Measurements from ENCODE around the gene PLD6.
"Not testable (repeated sequence)": the region's sequence is repeated elsewhere in the genome, so short reads cannot be mapped to it uniquely, and the experiment has no call there.

Gene PLD6

DNA sequence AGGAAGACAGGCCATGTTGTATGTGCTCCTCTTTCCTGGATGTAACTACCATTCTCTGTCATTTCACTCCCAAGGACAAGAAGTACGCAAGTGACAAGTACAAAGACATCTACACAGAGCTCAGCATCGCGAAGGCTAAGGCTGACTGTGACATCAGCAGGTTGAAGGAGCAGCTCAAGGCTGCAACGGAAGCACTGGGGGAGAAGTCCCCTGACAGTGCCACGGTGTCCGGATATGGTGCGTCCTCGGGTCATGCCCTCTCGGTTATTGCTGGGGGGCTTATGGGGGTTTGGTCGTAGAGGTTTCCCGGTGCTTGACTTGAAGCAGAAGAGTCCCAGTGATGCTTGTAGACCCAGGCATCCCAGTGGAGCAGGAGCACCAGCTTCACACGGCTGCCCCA lies 29.0 kb downstream of the PLD6 start:
- DNase-seq (ENCODE audit: low read depth in 2 of 2), result no peak

DNA sequence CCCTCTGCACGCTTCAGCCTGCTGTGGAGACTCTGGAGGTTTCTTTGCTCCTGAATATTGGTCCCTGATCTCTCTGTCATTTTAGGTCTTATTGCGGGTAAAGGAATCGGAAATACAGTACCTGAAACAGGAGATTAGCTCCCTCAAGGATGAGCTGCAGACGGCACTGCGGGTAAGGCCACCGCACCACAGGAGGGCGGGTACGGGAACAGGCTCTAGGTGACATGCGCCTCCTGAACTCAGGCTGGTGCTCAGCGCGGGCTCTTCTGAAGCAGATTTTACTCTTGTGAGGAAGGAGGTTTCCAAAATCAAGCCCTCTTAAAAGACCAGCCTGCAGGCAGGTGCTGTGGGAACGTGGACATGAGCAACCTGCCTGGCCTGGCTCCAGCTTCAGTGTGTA lies 29.8 kb downstream of the PLD6 start:
- no peak for DNase-seq (ENCODE audit: low read depth in 2 of 2)

DNA sequence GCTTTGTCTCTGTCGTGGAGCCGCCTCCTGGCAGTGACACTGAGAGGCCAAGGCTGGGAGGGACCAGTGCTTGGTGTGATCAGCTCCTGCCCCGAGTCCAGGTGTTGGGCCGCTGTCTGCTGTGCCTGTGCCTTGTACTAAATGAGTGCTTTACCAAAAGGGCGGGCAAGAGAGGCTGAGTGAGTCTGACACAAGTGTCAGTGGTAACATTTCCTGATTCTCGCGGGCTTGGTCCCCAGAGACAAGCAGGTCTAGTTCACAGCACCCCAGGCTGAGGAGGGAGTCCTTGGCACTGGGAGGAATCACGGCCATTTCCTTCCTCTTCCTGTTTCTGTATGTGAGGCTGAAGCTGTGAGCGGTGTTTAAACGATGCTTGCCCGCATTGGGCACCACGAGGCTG lies 30.2 kb downstream of the PLD6 start:
- no peak for DNase-seq (ENCODE audit: low read depth in 2 of 2)

DNA sequence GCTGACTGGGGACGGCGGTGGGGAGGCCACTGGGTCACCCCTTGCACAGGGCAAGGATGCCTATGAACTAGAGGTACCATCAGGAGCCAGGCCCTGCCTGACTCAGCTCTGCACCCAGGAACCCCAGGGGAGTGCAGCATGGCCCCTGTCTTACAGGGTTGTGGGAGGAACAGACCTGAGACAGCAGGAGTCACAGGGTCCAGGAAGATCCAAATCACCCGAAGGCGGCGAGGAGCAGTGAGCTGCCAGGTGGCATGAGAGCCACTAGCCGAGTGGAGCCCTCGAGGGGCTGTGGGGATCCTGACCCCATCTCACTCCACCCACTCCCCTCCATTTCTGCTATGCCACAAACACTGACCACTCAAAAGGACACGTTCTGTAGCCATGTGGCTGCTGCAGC lies 30.8 kb downstream of the PLD6 start:
- no peak for DNase-seq (ENCODE audit: low read depth in 2 of 2)

DNA sequence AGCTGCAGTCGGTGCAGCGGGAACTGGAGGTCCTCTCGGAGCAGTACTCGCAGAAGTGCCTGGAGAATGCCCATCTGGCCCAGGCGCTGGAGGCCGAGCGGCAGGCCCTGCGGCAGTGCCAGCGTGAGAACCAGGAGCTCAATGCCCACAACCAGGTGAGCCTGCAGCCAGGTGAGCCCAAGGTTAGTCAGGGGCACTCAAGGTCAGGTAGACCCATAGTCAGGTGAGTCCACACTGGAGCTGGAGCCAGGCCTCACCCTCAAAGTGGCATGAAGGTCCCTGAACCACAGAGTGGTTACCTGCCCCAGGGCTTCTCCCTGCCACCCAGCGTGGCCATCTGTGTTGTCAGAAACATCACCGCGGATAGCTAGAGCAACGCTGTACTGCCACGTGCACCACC lies 32.2 kb downstream of the PLD6 start:
- no peak for DNase-seq (ENCODE audit: low read depth in 2 of 2)

DNA sequence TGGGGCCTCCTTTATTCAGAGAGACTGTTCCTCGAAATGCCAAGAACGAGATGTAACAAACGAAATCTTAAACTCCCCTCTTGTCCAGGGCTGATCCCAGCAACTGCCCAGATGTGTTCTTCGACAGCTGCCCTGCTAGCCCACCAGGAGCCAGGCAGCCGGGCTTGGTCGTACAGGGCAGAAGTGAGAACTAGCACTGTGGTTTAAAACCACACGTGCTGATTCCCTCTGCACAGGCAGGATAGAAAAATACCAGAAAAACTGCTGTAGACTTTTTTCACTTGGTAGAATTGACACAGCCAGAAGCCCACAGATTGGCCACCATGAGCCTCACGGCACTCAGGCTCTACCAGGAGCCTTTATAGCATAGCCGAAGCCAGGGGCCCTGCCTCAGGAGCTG lies 33.1 kb downstream of the PLD6 start:
- no peak for DNase-seq (ENCODE audit: low read depth in 2 of 2)

DNA sequence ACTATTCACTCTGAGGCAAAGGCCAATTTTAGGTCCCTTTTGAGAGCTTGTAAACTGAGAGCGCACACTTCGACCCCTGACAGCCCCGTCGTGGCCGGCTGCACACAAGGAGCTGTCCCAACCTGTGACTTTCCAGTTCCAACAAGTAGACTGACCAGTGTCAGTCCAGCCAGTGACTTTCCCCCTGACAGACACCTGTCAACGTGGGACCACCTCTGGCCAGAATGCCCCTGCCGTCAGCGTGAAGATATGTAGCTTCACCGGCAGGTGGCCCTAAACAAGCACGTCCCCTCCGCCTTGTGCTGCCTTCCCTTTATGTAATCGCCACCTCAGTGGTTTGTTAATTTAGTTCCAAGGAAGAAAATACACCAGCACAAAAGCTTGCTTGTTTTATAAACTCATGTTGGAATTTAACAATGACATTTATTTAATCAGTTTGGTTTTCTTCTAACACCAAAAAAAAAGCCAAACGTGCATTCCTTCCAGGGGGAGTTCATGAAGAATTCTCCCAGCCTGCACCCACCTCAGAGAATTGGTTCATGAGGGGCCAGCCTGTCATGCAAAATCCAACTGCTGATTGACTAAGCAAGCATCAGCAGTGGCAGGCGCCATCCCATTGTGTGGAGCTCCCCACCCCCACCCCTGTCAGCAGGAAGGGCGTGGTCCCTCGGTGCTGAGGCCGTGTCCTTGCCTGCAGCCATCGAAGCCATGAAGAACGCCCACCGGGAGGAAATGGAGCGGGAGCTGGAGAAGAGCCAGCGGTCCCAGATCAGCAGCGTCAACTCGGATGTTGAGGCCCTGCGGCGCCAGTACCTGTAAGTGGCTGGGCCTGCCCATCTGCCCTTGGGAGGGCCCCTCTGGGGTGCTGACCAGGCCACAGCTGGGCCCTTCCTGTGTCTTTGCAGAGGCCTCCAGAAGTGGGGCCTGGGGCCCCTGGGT lies 33.9 kb downstream of the PLD6 start:
- no peak for DNase-seq (ENCODE audit: low read depth in 2 of 2)

DNA sequence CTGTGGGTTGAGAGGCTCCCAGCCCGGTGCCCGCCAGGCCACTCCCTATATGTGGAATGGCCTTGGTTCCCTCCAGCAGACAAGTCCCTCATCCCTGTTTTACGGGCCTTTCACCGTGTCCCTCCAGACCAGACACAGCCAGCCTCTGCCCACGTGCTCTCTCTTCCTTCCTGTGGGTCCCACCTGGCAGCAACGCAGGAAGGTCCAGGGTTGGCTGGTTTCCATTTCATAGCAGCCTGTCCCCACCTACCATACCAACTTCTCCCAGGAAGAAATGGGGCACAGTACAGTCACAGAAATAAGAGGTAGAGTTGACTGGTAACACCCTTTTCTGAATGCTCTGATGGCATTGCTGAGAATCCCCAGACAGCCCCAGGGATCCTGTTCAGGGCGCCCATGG lies 34.9 kb downstream of the PLD6 start:
- no peak for DNase-seq (ENCODE audit: low read depth in 2 of 2)

DNA sequence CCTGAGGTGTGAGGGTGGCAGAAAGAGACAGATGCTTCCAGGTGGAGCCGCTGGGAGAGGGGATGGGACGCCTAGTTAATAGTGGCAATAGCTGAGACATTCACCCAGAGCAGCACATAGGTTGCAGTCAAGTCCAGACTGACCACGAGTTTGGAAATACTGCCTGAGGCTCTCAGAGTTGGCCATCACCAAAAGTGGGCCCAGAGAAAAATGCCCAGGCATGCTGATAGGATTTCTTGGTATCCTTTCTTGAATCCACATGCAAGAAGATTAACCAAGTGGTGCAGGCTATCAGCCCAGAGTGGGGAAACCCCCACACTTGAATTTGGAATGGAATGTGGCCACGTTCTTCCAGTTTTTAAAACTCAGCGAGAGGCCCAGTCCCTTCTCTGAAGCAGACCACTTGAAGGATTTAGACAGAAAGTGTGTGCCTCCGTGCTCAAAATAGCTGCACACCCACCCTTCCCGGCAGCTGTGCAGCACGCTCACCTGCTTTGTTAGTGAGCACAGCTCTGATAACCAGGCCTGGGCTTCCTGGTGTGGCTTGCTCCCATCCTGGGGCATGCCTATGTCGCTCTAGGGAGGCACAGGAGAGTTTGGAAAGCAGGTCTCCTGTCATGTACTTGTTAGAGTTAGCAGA lies 35.7 kb downstream of the PLD6 start:
- DNase-seq (ENCODE audit: low read depth in 2 of 2), result no peak

DNA sequence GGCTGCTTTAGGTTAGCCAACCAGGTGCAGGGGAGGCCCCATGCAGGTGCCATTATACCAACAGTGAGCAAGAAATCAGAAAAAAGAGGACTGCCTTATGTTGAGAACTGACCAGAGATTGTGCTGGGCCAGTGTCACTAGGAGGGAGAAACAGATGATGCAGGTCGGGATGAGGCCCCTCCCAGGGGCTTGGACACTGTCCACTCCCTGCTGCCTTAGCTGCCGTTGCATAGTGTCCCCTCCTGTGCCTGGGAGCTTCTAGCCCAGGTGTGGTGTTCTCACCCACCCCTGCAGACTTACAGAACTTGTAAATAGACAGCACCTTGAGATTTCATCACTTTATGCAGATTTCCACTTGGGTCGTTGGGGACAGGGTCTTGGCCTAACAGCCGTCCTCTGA lies 36.7 kb downstream of the PLD6 start:
- no peak for DNase-seq (ENCODE audit: low read depth in 2 of 2)

DNA sequence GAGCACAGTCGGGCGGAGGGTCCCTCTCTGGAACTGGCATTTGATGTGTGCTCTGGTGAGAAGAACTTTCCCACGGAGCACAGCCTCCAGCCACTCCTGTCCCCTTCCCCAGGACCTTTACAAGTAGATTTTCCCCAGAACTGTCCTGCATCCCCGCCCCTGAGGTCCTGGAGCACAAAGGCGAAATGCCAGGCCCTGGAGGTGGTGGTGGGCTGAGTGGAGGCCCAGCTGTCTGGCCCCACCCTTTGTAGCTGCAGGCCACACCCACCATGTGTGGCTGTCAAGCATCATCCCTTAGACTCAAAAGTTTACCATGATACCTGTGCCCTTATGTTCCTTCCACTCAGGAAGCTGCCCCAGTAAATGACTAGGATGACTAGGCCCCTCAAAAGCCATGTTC lies 37.7 kb downstream of the PLD6 start:
- no peak for DNase-seq (ENCODE audit: low read depth in 2 of 2)

DNA sequence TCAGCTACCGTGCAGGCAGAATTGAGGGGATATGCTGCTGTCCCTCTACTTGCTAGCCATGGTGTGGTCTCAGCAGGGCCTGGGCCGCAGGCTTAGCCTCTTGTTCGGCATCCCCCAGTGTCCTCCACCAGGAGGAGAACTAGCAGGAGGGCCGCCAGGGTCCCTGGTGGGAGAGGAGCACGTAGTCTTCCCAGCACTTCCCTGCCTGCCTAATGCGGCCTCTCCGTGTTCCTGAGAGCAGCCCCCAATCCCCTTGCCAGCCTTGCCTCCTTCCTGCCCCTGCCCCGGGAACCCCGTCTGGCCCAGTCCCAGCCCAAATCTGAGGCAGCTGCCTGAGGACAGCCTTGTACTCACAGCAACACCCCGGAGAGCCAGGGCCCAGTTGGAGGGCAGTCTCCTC lies 38.1 kb downstream of the PLD6 start:
- no peak for DNase-seq (ENCODE audit: low read depth in 2 of 2)

DNA sequence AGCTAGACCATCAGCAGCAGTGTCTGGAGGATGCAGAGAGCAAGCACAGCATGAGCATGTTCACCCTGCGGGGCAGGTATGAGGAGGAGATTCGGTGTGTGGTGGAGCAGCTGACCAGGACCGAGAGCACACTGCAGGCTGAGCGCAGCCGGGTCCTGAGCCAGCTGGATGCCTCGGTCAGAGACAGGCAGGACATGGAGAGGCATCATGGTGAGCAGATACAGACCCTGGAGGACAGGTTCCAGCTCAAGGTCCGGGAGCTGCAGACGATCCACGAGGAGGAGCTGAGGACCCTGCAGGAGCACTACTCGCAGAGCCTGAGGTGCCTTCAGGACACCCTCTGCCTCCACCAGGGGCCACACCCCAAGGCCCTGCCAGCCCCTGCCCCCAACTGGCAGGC lies 38.8 kb downstream of the PLD6 start:
- DNase-seq (ENCODE audit: low read depth in 2 of 2), result no peak

DNA sequence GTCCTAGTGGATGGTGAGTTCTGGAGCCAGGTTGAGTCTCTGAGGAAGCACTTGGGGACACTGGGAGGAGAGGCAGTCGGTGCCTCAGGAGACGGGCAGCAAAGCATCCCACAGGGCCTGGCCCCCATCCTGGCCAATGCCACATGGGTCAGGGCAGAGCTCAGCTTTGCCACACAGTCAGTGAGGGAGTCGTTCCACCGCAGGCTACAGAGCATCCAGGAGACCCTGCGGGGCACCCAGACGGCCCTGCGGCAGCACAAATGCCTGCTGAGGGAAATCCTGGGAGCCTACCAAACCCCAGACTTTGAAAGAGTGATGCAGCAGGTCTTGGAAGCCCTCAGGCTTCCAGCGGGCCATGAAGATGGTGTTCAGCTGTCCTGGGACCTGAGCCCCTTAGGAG lies 39.7 kb downstream of the PLD6 start:
- no peak for DNase-seq (ENCODE audit: low read depth in 2 of 2)

DNA sequence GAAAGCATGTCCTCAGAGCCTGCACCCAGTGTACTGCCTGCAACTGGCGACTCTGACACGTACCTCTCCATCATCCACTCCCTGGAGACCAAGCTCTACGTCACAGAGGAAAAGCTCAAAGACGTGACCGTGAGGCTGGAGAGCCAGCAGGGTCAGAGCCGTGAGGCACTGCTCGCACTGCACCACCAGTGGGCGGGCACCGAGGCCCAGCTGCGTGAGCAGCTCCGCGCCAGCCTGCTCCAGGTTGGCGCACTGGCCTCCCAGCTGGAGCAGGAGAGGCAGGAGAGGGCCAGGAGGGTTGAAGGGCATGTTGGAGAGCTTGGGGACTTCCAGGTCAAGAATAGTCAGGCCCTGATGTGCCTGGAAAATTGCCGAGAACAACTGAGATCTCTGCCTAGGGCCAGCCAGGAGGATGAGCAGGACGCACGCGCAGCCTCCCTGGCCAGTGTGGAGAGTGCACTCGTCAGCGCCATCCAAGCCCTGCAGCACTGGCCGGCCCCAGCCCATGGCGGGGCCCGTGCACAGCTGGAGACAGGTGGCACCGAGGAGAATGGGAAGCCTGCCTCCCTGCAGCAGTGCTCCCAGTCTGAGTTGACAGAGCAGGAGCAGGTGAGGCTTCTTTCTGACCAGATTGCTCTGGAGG lies 40.3 kb downstream of the PLD6 start:
- DNase-seq (ENCODE audit: low read depth in 2 of 2), result no peak

DNA sequence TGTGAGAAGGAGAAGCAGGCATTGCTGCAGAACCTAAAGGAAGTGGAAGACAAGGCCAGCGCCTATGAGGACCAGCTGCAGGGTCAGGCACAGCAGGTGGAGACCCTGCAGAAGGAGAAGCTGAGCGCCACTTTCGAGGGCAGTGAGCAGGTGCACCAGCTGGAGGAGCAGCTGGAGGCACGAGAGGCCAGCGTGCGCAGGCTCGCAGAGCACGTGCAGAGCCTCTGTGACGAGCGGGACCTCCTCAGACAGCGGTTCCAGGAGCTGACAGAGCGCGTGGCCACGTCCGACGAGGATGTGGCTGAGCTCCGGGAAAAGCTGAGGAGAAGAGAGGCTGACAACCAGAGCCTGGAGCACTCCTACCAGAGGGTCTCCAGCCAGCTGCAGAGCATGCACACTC lies 41.5 kb downstream of the PLD6 start:
- no peak for DNase-seq (ENCODE audit: low read depth in 2 of 2)

DNA sequence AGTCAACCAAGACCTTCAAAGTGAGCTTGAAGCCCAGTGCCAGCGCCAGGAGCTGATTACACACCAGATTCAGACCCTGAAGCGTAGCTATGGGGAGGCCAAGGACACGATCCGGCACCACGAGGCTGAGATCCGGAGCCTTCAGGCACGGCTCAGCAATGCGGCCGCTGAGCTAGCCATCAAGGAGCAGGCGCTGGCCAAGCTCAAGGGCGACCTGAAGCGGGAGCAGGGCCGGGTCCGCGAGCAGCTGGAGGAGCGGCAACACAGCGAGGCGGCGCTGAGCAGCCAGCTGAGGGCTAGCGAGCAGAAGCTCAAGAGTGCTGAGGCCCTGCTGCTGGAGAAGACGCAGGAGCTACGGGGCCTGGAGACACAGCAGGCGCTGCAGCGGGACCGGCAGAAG lies 42.0 kb downstream of the PLD6 start:
- no peak for DNase-seq (ENCODE audit: low read depth in 2 of 2)

DNA sequence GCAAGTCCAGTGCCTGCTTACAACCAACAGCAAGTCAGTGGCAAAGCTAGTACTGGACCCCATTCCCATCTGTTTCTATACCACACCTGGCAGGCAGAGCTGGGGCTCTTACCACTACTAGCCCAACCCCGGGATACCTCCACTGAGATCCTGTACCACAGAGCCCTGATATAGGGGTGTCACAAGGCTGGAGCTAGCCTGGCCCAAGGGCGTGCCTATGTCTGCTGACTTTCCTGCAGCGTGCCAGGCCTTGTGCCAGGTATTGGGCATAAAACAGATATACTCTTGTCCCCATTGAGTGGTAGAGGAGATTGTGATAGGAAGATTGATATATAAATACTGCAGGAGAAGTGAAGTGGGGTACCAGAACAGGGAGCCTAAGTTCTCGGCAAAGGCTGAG lies 44.4 kb downstream of the PLD6 start:
- DNase-seq (ENCODE audit: low read depth in 2 of 2), result no peak

DNA sequence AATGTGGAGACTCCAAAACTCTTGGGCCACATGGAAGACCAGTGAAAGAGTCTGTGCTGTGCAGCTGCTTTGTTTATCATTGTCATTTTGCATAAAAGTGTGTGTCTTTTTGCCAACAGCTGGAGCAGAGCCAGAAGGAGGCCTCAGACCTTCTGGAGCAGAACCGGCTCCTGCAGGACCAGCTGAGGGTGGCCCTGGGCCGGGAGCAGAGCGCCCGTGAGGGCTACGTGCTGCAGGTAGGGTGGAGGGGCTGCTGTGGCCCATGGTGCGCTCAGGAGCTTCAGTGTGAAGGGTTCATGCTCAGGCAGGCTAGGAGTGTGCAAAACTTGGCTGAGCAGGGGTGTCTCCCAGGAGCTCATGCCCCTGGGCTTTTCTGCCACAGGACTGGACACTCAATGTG lies 45.0 kb downstream of the PLD6 start:
- no peak for DNase-seq (ENCODE audit: low read depth in 2 of 2)

DNA sequence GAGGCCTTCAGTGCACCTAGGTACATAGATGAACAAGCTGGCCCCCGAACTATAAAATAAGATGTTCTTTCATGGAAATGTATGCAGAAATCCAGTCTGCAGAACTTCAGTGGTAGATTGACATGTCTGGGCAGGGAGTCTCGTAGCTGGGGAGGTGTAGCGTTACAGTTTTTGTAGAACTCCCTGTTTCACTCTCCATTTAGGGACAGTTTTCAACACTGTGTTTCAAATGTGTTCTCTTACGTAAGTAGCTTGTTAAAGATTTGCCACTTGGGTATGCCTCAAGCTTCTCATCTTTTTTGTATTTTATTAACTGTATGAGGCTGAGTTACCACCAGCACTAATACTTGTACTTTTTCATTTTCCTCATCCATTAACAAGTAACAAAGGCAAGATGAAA lies 46.6 kb downstream of the PLD6 start:
- DNase-seq (ENCODE audit: low read depth in 2 of 2), result no peak

DNA sequence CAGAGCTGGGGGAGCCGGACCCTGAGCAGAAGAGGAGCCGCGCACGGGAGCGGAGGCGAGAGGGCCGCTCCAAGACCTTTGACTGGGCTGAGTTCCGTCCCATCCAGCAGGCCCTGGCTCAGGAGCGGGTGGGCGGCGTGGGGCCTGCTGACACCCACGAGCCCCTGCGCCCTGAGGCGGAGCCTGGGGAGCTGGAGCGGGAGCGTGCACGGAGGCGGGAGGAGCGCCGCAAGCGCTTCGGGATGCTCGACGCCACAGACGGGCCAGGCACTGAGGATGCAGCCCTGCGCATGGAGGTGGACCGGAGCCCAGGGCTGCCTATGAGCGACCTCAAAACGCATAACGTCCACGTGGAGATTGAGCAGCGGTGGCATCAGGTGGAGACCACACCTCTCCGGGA lies 47.6 kb downstream of the PLD6 start:
- DNase-seq (ENCODE audit: low read depth in 2 of 2), result not testable (repeated sequence)

DNA sequence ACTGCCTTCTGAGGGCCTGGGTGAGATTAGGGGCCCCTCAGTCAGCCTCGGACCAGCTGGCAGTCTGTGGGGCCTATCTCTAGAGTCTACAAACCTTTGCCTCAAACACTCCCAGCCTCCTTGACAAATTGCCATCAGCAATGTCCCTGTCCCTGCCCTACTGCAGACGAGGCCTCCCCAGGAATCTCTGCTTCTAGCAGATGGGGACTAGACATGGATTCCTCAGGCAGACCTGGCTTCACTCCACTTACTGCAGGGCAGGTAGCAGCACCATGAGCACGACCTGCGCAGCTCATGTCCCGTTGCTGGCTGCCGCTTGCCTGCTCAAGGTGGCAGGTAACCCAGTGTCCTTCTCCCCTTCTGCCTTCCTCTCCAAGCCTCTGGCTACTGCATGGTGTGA lies 49.1 kb downstream of the PLD6 start:
- no peak for DNase-seq (ENCODE audit: low read depth in 2 of 2)

DNA sequence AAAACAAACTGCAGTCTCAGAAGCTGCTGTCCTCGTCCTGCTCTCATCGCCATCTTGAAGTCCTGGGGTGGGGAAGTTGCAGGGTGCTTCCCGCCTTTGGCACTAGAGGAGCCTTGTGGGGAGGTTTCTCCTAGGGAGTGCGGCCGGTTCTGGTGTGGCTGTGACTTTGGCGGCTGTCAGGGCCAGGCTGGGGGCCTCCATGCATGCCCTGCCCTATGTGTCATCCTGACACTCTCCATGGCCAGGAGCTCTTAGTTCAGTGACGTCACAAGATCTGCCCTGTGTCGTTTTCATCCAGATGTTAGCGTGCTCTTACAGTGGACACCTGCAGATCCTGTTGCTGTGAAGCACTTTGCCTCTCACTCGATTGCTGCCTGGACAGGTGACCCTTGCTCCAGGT lies 49.6 kb downstream of the PLD6 start:
- no peak for DNase-seq (ENCODE audit: low read depth in 2 of 2)

Measured in stimulated activated CD8-positive, alpha-beta memory T cell treated with anti-CD3 and anti-CD28 coated beads, Interleukin-15, amount 100 ng/mL, for 48 hours (primary cell).